Thyroid gland (tissue), 4 donors: Measurements from ENCODE around the gene BEND6. TPM values are rescaled to one million over a fixed set of nuclear protein-coding genes. Genes with fewer than 3 reads are reported as not detected.

Source experiments
- DNase-seq, 2 donors: peaks; one replicate each; pipeline ENCODE4 v3.0.0-alpha.2; 2019
- H3K27ac ChIP-seq, 3 donors: fragments of 200-600 bp; sonication (generic); 1 replicate in 2 of 3; 2 replicates in 1 of 3; pipeline ENCODE4 v1.5.1; 2016 to 2019; ENCODE audit warnings: mild to moderate bottlenecking in 1 of 3, moderate library complexity in 1 of 3
- H3K27me3 ChIP-seq: fragments of 200-600 bp; sonication (generic); one replicate; pipeline ENCODE4 v1.5.1; 2019
- H3K36me3 ChIP-seq, 2 donors: fragments of 200-600 bp; sonication (generic); one replicate each; pipeline ENCODE4 v1.5.1; 2016 to 2019
- H3K4me1 ChIP-seq, 2 donors: fragments of 200-600 bp; sonication (generic); one replicate each; pipeline ENCODE4 v1.5.1; 2017 to 2019
- H3K4me3 ChIP-seq, 3 donors: fragments of 200-600 bp; sonication (generic); replicated peaks in 1 of 3; 1 replicate in 2 of 3; 2 replicates in 1 of 3; pipeline ENCODE4 v1.5.1; 2016; ENCODE audit warnings: mild to moderate bottlenecking in 1 of 3
- H3K9me3 ChIP-seq: fragments of 200-600 bp; sonication (generic); one replicate; pipeline ENCODE4 v1.5.1; 2017
- POLR2A ChIP-seq, 2 donors: fragments of 450-650 bp; IDR thresholded peaks; one replicate each; pipeline ENCODE4 v1.6.1; 2017; ENCODE audit warnings: antibody characterized with exemption in 2 of 2, mild to moderate bottlenecking in 2 of 2, moderate library complexity in 1 of 2
- WGBS, 2 donors: methylation state at CpG; one replicate each; pipeline ENCODE4 v1.1.5; 2017; 5-methylcytosine and 5-hydroxymethylcytosine counted together
- intact Hi-C: fragments of 100-400 bp; cut with DNase I; formaldehyde crosslinking; loops from one replicate; pipeline ENCODE4 v1.15.1; 2023
- total RNA-seq, 4 donors: library from RNA; depleted of rRNA; stranded (reverse); fragments of >200 nt; gene quantifications; one replicate each; pipeline ENCODE4 v1.2.3, GENCODE V29; 2016
- TF ChIP-seq, protein P1 (sequence below), 6 experiments: fragments of 200-600 bp in 3 of 6; fragments of 450-650 bp in 3 of 6; sonication (generic) in 3 of 6; IDR thresholded peaks; one replicate each; pipeline ENCODE4 v1.5.1; 2016 to 2019; ENCODE audit warnings: antibody characterized with exemption in 6 of 6, mild to moderate bottlenecking in 2 of 6, inconsistent platforms in 1 of 6, moderate library complexity in 1 of 6

Gene BEND6
- total RNA-seq, 4 donors from 2014 or later = 1.1 to 7.1 (median 3.0) TPM

GRCh38 chr6:56916849-56917551 is 37.9 kb upstream of the BEND6 start:
- intact Hi-C loops = no loop called here
- no peak for DNase-seq
- no peaks in the 10 kb centered on the region for H3K9me3 ChIP-seq
- H3K4me1 ChIP-seq = no peaks in the 10 kb centered on the region
- H3K27ac ChIP-seq = no peak overlapping the region
- TF ChIP-seq, protein P1, sequence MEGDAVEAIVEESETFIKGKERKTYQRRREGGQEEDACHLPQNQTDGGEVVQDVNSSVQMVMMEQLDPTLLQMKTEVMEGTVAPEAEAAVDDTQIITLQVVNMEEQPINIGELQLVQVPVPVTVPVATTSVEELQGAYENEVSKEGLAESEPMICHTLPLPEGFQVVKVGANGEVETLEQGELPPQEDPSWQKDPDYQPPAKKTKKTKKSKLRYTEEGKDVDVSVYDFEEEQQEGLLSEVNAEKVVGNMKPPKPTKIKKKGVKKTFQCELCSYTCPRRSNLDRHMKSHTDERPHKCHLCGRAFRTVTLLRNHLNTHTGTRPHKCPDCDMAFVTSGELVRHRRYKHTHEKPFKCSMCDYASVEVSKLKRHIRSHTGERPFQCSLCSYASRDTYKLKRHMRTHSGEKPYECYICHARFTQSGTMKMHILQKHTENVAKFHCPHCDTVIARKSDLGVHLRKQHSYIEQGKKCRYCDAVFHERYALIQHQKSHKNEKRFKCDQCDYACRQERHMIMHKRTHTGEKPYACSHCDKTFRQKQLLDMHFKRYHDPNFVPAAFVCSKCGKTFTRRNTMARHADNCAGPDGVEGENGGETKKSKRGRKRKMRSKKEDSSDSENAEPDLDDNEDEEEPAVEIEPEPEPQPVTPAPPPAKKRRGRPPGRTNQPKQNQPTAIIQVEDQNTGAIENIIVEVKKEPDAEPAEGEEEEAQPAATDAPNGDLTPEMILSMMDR (IDR thresholded peaks at IDR 0.05) = no peak
- TF ChIP-seq POLR2A (IDR thresholded peaks at IDR 0.05) = no peak
- WGBS, 2 donors = 38 to 45% methylated on average over 2 of the region's 2 CpGs
- H3K36me3 ChIP-seq = no peaks in the 10 kb centered on the region
- no peak overlapping the region for H3K4me3 ChIP-seq
- no peaks in the 10 kb centered on the region for H3K27me3 ChIP-seq

DNA sequence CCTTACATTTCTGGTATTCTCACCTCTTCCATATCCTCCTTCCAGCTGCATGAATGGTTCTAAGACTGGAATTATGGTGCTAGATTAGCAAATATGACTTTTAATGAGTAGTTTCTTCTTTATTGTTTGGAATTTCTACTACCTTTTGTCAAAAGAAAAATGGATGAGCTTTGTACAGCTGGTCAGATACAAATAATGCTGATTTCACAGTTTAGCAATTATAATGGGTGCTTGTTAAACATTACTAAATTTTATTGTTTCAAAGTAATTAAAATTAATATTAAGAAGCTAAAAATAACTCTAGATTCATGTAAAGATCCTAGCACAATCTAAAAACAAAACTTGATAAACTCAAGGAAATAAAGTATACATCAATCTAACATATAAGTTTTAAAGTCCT is 32.3 kb upstream of the BEND6 start:
- Histone ChIP-seq H3K9me3 (no peaks in the 10 kb centered on the region), H3K27me3 (no peaks in the 10 kb centered on the region), H3K4me3 (no peak overlapping the region), H3K36me3 (no peaks in the 10 kb centered on the region), H3K27ac (no peak overlapping the region), H3K4me1 (no peaks in the 10 kb centered on the region)
- intact Hi-C loops = no loop called here
- TF ChIP-seq, protein P1 (IDR thresholded peaks at IDR 0.05) = no peak
- no peak for TF ChIP-seq POLR2A (IDR thresholded peaks at IDR 0.05)
- DNase-seq = no peak

DNA sequence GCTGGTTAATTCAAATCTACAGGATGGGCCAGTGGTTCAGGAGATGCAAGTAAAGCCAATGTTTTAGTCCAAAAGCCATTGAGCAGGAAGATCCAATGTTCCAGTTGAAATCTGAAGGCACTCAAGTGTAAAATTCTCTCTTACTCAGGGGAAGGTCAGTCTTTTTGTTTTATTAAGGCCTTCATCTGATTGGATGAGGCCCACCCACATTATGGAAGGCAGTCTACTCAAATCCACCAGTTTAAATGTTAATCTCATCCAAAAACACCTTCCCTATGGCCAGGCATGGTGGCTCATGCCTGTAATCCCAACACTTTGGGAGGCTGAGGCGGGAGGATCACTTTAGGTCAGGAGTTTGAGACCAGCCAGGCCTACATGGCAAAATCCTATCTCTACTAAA is 31.3 kb upstream of the BEND6 start:
- Histone ChIP-seq H3K36me3 (no peaks in the 10 kb centered on the region), H3K9me3 (no peaks in the 10 kb centered on the region), H3K27me3 (no peaks in the 10 kb centered on the region), H3K27ac (no peak overlapping the region), H3K4me3 (no peak overlapping the region), H3K4me1 (no peaks in the 10 kb centered on the region)
- WGBS, 2 donors = 78 to 100% methylated on average over 1 of the region's 1 CpG
- no peak for DNase-seq
- TF ChIP-seq POLR2A (IDR thresholded peaks at IDR 0.05) = no peak
- TF ChIP-seq, protein P1 (IDR thresholded peaks at IDR 0.05) = no peak
- intact Hi-C loops = no loop called here

GRCh38 chr6:56927538-56928453 is 27.1 kb upstream of the BEND6 start:
- TF ChIP-seq POLR2A (IDR thresholded peaks at IDR 0.05) = no peak
- TF ChIP-seq, protein P1 (IDR thresholded peaks at IDR 0.05) = no peak
- H3K27ac ChIP-seq = no peak overlapping the region
- WGBS, 2 donors = 53 to 59% methylated on average over 4 of the region's 4 CpGs
- H3K9me3 ChIP-seq = no peaks in the 10 kb centered on the region
- H3K27me3 ChIP-seq = no peaks in the 10 kb centered on the region
- no peak overlapping the region for H3K4me3 ChIP-seq
- DNase-seq = no peak
- no peaks in the 10 kb centered on the region for H3K4me1 ChIP-seq
- intact Hi-C loops = no loop called here
- no peaks in the 10 kb centered on the region for H3K36me3 ChIP-seq

DNA sequence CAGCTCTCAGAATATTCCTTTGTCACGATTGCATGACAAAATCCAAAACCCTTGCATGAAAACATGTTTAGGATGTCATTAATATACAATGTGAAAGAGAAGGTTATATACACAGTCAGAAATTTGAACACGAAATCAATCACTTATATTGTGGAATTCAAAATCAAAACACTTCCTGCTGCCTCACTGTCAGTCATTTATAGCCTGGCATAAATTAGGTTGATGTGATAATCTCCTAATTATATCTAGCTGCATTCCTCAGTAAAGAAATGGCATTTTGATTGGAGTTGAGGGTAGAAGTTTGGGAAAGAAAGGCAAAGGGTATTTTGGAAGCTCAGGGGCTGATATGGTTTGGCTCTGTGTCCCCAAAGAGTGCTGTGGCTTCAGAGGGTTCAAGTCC is 24.1 kb upstream of the BEND6 start:
- H3K36me3 ChIP-seq = no peaks in the 10 kb centered on the region
- H3K4me3 ChIP-seq = no peak overlapping the region
- H3K27ac ChIP-seq = no peak overlapping the region
- H3K9me3 ChIP-seq = no peaks in the 10 kb centered on the region
- H3K4me1 ChIP-seq = no peaks in the 10 kb centered on the region
- DNase-seq = no peak
- no peak for TF ChIP-seq POLR2A (IDR thresholded peaks at IDR 0.05)
- TF ChIP-seq, protein P1 (IDR thresholded peaks at IDR 0.05) = no peak
- intact Hi-C loops = no loop called here
- 84 to 91% methylated on average over 2 of the region's 2 CpGs for WGBS, 2 donors
- H3K27me3 ChIP-seq = no peaks in the 10 kb centered on the region
